AG09309 (cell line): Measurements from ENCODE around the gene ZSWIM6.

Experiments
- DNase-seq: peaks from one replicate; pipeline ENCODE4 v3.0.0-alpha.2; 2010; ENCODE audit warnings: low read depth
- H3K4me3 ChIP-seq: 2 replicates; pipeline ENCODE4 v1.5.1; 2011; ENCODE audit warnings: mild to moderate bottlenecking, low read depth, low read length, moderate library complexity; ENCODE audit not compliant: control insufficient read depth
- TF ChIP-seq, protein P1 (sequence below): IDR thresholded peaks from 2 replicates; pipeline ENCODE4 v1.5.1; 2011; ENCODE audit warnings: mild to moderate bottlenecking, low read depth, low read length, inconsistent platforms; ENCODE audit not compliant: insufficient read depth, control insufficient read depth; ENCODE audit errors: missing control alignments

The ZSWIM6 gene

DNA sequence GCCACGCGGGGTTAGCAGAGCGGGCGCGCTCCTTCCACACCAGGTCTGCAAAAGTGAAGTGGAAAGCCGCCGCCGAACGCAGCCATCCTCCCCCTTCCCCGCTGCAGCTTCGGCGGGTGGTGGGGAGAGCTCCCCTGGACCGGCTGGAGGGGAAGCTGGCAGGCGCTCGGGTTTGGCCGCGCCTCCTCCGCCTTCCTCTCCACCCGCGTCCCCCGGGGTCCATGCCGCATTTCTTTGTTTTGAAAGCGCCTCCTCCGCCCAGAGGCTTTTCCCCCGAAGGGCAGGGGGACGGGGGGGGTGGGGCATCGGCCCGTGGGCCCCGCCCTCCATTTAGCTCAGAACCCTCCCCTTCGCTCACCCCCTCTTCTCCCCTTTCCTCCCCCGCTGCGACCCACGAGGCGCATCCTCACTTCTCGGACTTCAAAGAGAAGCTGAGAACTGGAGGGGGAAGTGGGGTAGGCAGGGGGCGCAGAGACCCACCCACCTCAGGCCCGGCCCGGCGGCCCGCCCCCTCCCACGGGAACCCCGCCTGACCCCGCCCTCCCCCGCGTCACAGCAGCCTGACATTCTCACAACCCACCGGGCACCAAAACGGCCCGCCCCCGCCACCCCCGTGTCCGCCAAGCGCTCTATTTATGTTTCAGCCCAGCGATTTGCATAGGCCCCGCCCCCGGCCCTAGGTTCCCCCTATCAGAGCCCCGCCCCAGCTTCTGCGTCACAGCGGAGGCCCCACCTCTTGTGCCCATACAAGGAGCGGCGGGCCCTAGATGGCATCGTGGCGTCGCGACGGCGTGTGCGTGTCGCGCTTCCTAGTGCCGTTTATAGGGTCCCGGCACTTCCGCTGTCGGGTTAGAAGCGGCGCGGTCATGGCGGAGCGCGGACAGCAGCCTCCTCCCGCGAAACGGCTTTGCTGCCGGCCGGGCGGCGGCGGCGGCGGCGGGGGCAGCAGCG is at the start of gene ZSWIM6:
Gene ZSWIM6, plus strand, starts transcription at position 852 of the 951 bp plus-strand sequence. Its CDS starts 15 bp downstream, at position 867.
- DNase-seq: peak; percentile 97
- TF ChIP-seq, protein P1, sequence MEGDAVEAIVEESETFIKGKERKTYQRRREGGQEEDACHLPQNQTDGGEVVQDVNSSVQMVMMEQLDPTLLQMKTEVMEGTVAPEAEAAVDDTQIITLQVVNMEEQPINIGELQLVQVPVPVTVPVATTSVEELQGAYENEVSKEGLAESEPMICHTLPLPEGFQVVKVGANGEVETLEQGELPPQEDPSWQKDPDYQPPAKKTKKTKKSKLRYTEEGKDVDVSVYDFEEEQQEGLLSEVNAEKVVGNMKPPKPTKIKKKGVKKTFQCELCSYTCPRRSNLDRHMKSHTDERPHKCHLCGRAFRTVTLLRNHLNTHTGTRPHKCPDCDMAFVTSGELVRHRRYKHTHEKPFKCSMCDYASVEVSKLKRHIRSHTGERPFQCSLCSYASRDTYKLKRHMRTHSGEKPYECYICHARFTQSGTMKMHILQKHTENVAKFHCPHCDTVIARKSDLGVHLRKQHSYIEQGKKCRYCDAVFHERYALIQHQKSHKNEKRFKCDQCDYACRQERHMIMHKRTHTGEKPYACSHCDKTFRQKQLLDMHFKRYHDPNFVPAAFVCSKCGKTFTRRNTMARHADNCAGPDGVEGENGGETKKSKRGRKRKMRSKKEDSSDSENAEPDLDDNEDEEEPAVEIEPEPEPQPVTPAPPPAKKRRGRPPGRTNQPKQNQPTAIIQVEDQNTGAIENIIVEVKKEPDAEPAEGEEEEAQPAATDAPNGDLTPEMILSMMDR: no peak

DNA sequence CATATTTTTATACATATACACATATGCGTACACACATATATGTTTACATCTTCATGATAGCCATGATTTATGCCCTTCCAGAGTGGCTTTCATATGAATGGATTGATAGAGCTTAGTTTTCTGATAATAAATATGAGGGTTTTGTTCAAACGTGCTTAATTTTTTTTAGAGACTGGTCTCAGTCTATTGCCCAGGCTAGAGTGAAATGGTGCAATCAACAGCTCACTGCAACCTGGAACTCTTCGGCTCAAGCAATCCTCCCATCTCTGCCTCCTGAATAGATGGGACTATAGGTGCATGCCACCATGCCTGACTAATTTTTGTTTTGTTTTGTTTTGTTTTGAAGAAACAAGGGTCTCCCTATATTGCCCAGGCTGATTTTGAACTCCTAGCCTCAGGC is 48.6 kb upstream of the ZSWIM6 start:
- no peak overlapping the region for H3K4me3 ChIP-seq
- DNase-seq: no peak
- TF ChIP-seq, protein P1: no peak

More for the DNA sequence above, at the start of gene ZSWIM6:
- H3K4me3 ChIP-seq: peak within 1 kb of the TSS; percentile 81

DNA sequence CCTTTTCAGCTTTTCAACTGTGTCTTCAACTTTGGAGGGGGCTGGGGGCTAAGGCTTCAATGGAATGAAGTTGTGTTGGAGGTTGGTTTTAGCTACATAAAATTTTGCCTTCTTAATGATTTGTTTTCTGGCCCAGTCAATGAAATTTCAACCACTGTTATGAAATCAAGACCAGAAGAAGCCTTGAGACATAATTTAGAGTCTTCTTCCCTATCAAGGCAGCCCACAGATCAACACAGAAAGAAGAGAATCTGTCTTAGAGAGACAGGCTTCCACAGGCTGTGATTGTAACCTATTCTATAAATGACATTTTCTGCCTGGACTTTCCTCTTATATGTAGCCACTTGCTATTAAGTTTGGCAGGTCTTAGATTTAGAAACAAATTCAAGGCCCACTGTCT is 46.5 kb upstream of the ZSWIM6 start:
- TF ChIP-seq, protein P1: no peak

DNA sequence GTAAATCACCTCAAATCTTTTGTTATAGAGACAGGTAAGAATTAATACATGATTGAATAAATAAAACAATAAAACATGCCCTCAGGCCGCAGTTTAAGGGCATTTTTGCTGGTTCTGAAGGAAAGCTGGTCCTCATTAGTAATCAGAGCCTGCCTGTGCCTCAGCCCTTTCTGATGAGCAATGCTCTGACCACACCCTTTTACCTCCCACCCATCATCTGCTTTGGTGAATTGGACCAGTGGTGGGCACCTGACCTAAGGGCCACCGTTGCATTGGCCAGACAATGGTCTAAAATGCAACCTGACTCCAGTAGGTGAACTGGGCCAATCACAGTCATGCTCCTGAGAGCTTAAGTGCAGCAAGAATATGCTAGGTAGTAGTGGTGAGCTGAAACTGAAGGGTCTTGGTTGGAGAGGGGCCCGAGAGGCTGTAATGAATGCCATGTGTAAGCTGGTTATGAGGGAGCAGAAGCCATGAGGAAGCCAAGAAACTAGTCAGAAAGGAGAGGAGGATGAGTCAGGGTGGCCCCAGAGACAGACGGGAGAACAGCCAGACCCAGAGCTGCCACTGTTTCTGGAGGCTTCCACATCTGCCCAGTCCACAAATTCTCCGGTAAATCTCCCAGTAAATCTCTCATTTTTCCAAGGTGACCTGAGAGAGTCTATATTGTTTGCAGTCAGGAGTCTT is 45.5 kb upstream of the ZSWIM6 start:
- TF ChIP-seq, protein P1: no peak
- H3K4me3 ChIP-seq: no peak overlapping the region
- DNase-seq: no peak

More for the DNA sequence above, 46.5 kb upstream of the ZSWIM6 start:
- DNase-seq: no peak
- no peak overlapping the region for H3K4me3 ChIP-seq

DNA sequence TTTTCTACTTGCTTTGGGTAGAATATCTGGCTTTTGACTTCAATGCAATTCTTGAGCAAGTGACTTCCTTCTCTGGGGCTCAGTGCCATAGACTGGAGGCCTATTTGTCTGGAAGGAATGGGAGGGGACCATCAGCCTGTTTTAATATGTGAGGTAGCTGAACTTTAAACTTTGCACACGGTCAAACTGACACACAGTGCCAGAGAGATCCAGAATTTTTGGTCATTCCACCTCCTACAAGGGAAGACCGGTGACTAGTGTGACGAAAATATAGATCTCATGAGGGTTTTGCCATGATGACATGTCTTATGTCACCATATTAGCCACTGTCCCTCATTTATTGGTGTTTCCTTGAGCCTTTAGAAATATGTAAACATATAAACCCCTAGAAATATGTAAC is 44.6 kb upstream of the ZSWIM6 start:
- TF ChIP-seq, protein P1: no peak
- no peak for DNase-seq
- H3K4me3 ChIP-seq: no peak overlapping the region

DNA sequence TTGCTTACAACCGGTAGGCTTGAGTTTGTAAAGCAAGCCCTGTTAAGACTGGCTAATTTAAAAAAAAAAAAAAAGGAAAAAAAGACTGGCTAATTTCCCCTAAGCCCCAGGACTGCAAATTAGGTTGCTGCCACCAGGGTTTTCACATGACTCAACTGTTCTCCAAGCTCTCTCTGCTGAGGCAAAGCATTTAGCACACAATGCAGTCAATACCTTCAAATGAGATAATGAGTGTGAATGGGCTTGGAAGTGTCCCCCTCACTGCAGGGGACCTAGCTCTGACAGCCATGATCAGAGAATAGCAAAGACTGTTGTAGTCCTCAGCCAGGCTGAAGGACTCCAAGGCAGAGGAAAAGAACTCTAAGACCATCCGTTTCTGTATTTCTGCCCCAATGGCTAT is 42.8 kb upstream of the ZSWIM6 start:
- no peak for DNase-seq
- TF ChIP-seq, protein P1: peak; percentile 5
- H3K4me3 ChIP-seq: no peak overlapping the region
